HepG2 (cell line): Measurements from ENCODE around the gene SSBP4. TPM values are rescaled to one million over a fixed set of nuclear protein-coding genes. Genes with fewer than 3 reads are reported as not detected.

Experiments used
- ESRRA ChIP-seq: sonication (generic); formaldehyde crosslinking; IDR thresholded peaks from 2 replicates; pipeline ENCODE4 v1.5.1; 2020; ENCODE audit warnings: mild to moderate bottlenecking, low read depth, missing genetic modification reagents
- NFAT5 ChIP-seq: sonication (generic); formaldehyde crosslinking; IDR thresholded peaks from 2 replicates; pipeline ENCODE4 v1.4.0; 2020; ENCODE audit warnings: missing genetic modification reagents
- NONO ChIP-seq, 2 experiments: fragments of 450-650 bp in 1 of 2; sonication (generic) in 1 of 2; formaldehyde crosslinking in 1 of 2; IDR thresholded peaks in 1 of 2; conservative IDR thresholded peaks in 1 of 2; 2 replicates each; pipeline versions ENCODE4 v1.6.1 to v1.8.0; 2017 to 2022; ENCODE audit warnings: mild to moderate bottlenecking in 1 of 2, missing genetic modification reagents in 1 of 2, moderate library complexity in 1 of 2
- PHF21A ChIP-seq: sonication (generic); formaldehyde crosslinking; IDR thresholded peaks from 2 replicates; pipeline ENCODE4 v1.5.0; 2020; ENCODE audit warnings: mild to moderate bottlenecking, missing genetic modification reagents
- SRF ChIP-seq: IDR thresholded peaks from 2 replicates; pipeline ENCODE4 v1.6.1; 2011; ENCODE audit warnings: mild to moderate bottlenecking, low read depth, low read length, moderate library complexity
- THAP11 ChIP-seq: IDR thresholded peaks from 2 replicates; pipeline ENCODE4 v1.6.1; 2016; ENCODE audit warnings: missing biosample characterization, missing genetic modification reagents
- THAP9 ChIP-seq: sonication (generic); formaldehyde crosslinking; IDR thresholded peaks from 2 replicates; pipeline ENCODE4; 2020; ENCODE audit warnings: missing genetic modification reagents, mild to moderate bottlenecking, borderline replicate concordance
- ZBTB3 ChIP-seq: sonication (generic); formaldehyde crosslinking; IDR thresholded peaks from 2 replicates; pipeline ENCODE4 v1.4.0; 2020; ENCODE audit warnings: low read depth, mild to moderate bottlenecking, moderate library complexity, missing genetic modification reagents, borderline replicate concordance
- ZBTB7A ChIP-seq: sonication (generic); formaldehyde crosslinking; IDR thresholded peaks from 2 replicates; pipeline ENCODE4 v1.8.0; 2022; ENCODE audit warnings: mild to moderate bottlenecking, missing genetic modification reagents
- ZFY ChIP-seq: sonication (generic); formaldehyde crosslinking; IDR thresholded peaks from 2 replicates; pipeline ENCODE4 v1.4.0; 2020; ENCODE audit warnings: missing genetic modification reagents
- ZNF160 ChIP-seq: sonication (generic); formaldehyde crosslinking; IDR thresholded peaks from 2 replicates; pipeline ENCODE4 v1.8.0; 2022; ENCODE audit warnings: mild to moderate bottlenecking, inconsistent platforms, missing genetic modification reagents
- ZNF225 ChIP-seq: sonication (generic); formaldehyde crosslinking; IDR thresholded peaks from 2 replicates; pipeline ENCODE4 v1.4.0; 2020; ENCODE audit warnings: mild to moderate bottlenecking, missing genetic modification reagents
- ZNF652 ChIP-seq: IDR thresholded peaks from 2 replicates; pipeline ENCODE4 v1.6.1; 2016; ENCODE audit warnings: low read depth, borderline replicate concordance
- ZNF709 ChIP-seq: sonication (generic); formaldehyde crosslinking; IDR thresholded peaks from 2 replicates; pipeline ENCODE4 v1.5.0; 2020; ENCODE audit warnings: mild to moderate bottlenecking, missing genetic modification reagents
- ZNF747 ChIP-seq: sonication (generic); formaldehyde crosslinking; IDR thresholded peaks from 2 replicates; pipeline ENCODE4 v1.8.1; 2023; ENCODE audit warnings: missing genetic modification reagents, mild to moderate bottlenecking, borderline replicate concordance
- ZNF749 ChIP-seq: sonication (generic); formaldehyde crosslinking; IDR thresholded peaks from 2 replicates; pipeline ENCODE4 v1.8.0; 2022; ENCODE audit warnings: mild to moderate bottlenecking, missing genetic modification reagents, moderate library complexity, borderline replicate concordance
- polyA plus RNA-seq, 8 experiments: library from polyadenylated mRNA; depleted of rRNA in 3 of 8; stranded (reverse) in 7 of 8; unstranded in 1 of 8; fragments of >200 nt; fragmentation: Illumina TruSeq in 4 of 8; extraction: Trizol in 4 of 8; gene quantifications; 2 replicates each; pipeline versions ENCODE4 v1.2.1 to v1.2.3, GENCODE V29; 2011 to 2016; ENCODE audit warnings: low read depth in 4 of 8, missing spikeins in 1 of 8, mixed read lengths in 1 of 8; ENCODE audit not compliant: insufficient read depth in 1 of 8
- total RNA-seq, 5 experiments: library from RNA; depleted of rRNA; stranded (reverse); fragments of >200 nt; fragmentation: Illumina TruSeq; extraction: Trizol; gene quantifications; 2 replicates each; pipeline ENCODE4 v1.2.3, GENCODE V29; 2016; ENCODE audit warnings: low read depth in 1 of 5
- TF ChIP-seq, protein P1 (sequence below): IDR thresholded peaks from 2 replicates; pipeline ENCODE4 v1.4.0; 2020; ENCODE audit warnings: mild to moderate bottlenecking, missing genetic modification reagents

The SSBP4 gene
- total and polyA plus RNA-seq, 2 of the 13 experiments (the other 11 are each of a cell fraction or from before 2014, with no cell fraction given) = 20.8 to 39.5 TPM

GRCh38 chr19:18438331-18439024 lies 19.3 kb downstream of the SSBP4 start (continued):
- TF ChIP-seq SRF (no peak), THAP11 (CRISPR knock-in tag) (0 out of 2 replicates have a peak, but pooled peaks have one; percentile 7), ZFY (peak; percentile 86), ZNF225 (CRISPR knock-in tag) (no peak), ZNF709 (no peak), ZNF652 (CRISPR knock-in tag) (no peak), ZNF747 (CRISPR knock-in tag) (0 out of 2 replicates have a peak, but pooled peaks have one; percentile 30), NFAT5 (CRISPR knock-in tag) (no peak), ZBTB7A (no peak), PHF21A (peak; percentile 68), ZNF749 (peak; percentile 25; the same call in 1 of the 2 replicates), THAP9 (peak; percentile 46; the same call in 1 of the 2 replicates), ZNF160 (CRISPR knock-in tag) (0 out of 2 replicates have a peak, but pooled peaks have one; percentile 28), ESRRA (no peak; the same call in 1 of the 2 replicates), ZBTB3 (CRISPR knock-in tag) (no peak), NONO (IDR thresholded peaks at IDR 0.05) (no peak), NONO (CRISPR knock-in tag; conservative IDR thresholded peaks at IDR 0.05) (peak; percentile 81)
- TF ChIP-seq, protein P1, sequence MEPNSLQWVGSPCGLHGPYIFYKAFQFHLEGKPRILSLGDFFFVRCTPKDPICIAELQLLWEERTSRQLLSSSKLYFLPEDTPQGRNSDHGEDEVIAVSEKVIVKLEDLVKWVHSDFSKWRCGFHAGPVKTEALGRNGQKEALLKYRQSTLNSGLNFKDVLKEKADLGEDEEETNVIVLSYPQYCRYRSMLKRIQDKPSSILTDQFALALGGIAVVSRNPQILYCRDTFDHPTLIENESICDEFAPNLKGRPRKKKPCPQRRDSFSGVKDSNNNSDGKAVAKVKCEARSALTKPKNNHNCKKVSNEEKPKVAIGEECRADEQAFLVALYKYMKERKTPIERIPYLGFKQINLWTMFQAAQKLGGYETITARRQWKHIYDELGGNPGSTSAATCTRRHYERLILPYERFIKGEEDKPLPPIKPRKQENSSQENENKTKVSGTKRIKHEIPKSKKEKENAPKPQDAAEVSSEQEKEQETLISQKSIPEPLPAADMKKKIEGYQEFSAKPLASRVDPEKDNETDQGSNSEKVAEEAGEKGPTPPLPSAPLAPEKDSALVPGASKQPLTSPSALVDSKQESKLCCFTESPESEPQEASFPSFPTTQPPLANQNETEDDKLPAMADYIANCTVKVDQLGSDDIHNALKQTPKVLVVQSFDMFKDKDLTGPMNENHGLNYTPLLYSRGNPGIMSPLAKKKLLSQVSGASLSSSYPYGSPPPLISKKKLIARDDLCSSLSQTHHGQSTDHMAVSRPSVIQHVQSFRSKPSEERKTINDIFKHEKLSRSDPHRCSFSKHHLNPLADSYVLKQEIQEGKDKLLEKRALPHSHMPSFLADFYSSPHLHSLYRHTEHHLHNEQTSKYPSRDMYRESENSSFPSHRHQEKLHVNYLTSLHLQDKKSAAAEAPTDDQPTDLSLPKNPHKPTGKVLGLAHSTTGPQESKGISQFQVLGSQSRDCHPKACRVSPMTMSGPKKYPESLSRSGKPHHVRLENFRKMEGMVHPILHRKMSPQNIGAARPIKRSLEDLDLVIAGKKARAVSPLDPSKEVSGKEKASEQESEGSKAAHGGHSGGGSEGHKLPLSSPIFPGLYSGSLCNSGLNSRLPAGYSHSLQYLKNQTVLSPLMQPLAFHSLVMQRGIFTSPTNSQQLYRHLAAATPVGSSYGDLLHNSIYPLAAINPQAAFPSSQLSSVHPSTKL (CRISPR knock-in tag) = no peak; the same call in 1 of the 2 replicates
